ENCODE results near the gene UFM1.

UFM1 gene

GRCh38 chr13:38316129-38316528 lies 33.5 kb upstream of the UFM1 start:
- Mint-ChIP-seq H3K4me1 (no peaks in the 10 kb centered on the region), H3K36me3 (ENCODE audit: low read depth) (no peaks in the 10 kb centered on the region), H3K27ac (no peak overlapping the region), H3K27me3 (ENCODE audit: low read depth, poor library complexity) (peaks cover 3% of the 10 kb centered on the region), H3K9me3 (no peaks in the 10 kb centered on the region), H3K4me3 (no peak overlapping the region)
- DNase-seq, result no peak
- TF ChIP-seq, protein P1, sequence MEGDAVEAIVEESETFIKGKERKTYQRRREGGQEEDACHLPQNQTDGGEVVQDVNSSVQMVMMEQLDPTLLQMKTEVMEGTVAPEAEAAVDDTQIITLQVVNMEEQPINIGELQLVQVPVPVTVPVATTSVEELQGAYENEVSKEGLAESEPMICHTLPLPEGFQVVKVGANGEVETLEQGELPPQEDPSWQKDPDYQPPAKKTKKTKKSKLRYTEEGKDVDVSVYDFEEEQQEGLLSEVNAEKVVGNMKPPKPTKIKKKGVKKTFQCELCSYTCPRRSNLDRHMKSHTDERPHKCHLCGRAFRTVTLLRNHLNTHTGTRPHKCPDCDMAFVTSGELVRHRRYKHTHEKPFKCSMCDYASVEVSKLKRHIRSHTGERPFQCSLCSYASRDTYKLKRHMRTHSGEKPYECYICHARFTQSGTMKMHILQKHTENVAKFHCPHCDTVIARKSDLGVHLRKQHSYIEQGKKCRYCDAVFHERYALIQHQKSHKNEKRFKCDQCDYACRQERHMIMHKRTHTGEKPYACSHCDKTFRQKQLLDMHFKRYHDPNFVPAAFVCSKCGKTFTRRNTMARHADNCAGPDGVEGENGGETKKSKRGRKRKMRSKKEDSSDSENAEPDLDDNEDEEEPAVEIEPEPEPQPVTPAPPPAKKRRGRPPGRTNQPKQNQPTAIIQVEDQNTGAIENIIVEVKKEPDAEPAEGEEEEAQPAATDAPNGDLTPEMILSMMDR (IDR thresholded peaks at IDR 0.05), result no peak

- Mint-ChIP-seq H3K4me1 (no peaks in the 10 kb centered on the region), H3K27ac (no peak overlapping the region), H3K27me3 (ENCODE audit: low read depth, poor library complexity) (no peaks in the 10 kb centered on the region), H3K36me3 (ENCODE audit: low read depth) (no peaks in the 10 kb centered on the region), H3K9me3 (peaks cover 15% of the 10 kb centered on the region), H3K4me3 (no peak overlapping the region)
- TF ChIP-seq, protein P1 (IDR thresholded peaks at IDR 0.05), result no peak
- DNase-seq, result no peak
Observed at GRCh38 chr13:38321654-38322053, 28.0 kb upstream of the UFM1 start.

- Mint-ChIP-seq H3K4me3 (no peak overlapping the region), H3K27ac (no peak overlapping the region), H3K36me3 (ENCODE audit: low read depth) (no peaks in the 10 kb centered on the region), H3K4me1 (peaks cover 5% of the 10 kb centered on the region), H3K9me3 (peaks cover 15% of the 10 kb centered on the region), H3K27me3 (ENCODE audit: low read depth, poor library complexity) (no peaks in the 10 kb centered on the region)
- TF ChIP-seq, protein P1 (IDR thresholded peaks at IDR 0.05), result no peak
- no peak for DNase-seq
Observed at GRCh38 chr13:38325426-38325825, 24.2 kb upstream of the UFM1 start.

DNA sequence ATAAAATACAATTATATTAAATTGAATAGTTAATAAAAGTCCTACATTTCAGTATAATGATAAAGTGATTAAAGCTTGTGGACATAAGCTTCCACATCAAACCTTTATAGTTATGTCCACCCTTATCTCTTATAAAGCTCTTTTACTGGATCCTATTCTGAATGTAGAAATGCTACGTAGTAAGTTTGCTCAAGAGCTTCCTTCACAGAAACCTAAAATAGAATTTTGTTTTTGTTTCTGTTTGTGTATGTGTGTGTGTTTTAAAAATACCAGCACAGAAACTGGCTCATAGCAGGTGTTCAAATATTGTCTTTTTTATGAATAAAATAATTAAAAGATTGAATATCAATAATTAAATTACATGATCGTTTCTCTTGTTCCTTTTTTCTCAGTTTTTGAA lies 21.0 kb upstream of the UFM1 start:
- H3K4me3 Mint-ChIP-seq, result no peak overlapping the region
- no peaks in the 10 kb centered on the region for H3K36me3 Mint-ChIP-seq (ENCODE audit: low read depth)
- H3K27me3 Mint-ChIP-seq (ENCODE audit: low read depth, poor library complexity), result no peaks in the 10 kb centered on the region
- no peak overlapping the region for H3K27ac Mint-ChIP-seq
- H3K4me1 Mint-ChIP-seq, result peaks cover 5% of the 10 kb centered on the region
- TF ChIP-seq, protein P1 (IDR thresholded peaks at IDR 0.05), result no peak
- DNase-seq, result no peak
- H3K9me3 Mint-ChIP-seq, result peaks cover 15% of the 10 kb centered on the region

DNA sequence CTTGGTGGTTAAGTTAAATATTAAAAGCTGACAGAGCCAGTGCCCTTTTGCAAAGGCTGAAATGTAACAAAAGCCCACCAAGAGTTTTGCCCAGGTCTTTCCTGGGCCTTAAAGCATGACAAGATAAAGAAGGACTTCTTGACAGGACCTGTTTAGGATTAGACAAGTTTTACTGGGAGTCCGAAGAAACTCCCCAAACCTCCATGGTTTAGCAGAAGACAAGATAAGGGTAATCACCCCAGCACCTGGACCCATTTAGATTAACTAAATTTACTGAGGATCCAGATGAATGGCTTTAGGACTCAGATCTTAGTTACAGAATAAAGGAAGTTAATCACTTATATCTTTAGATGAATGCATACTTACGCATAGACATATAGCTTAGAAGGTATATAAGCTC lies 14.8 kb upstream of the UFM1 start:
- no peak overlapping the region for H3K27ac Mint-ChIP-seq
- DNase-seq, result no peak
- no peaks in the 10 kb centered on the region for H3K36me3 Mint-ChIP-seq (ENCODE audit: low read depth)
- no peaks in the 10 kb centered on the region for H3K4me1 Mint-ChIP-seq
- peaks cover 2% of the 10 kb centered on the region for H3K27me3 Mint-ChIP-seq (ENCODE audit: low read depth, poor library complexity)
- H3K4me3 Mint-ChIP-seq, result no peak overlapping the region
- no peaks in the 10 kb centered on the region for H3K9me3 Mint-ChIP-seq
- TF ChIP-seq, protein P1 (IDR thresholded peaks at IDR 0.05), result no peak

DNA sequence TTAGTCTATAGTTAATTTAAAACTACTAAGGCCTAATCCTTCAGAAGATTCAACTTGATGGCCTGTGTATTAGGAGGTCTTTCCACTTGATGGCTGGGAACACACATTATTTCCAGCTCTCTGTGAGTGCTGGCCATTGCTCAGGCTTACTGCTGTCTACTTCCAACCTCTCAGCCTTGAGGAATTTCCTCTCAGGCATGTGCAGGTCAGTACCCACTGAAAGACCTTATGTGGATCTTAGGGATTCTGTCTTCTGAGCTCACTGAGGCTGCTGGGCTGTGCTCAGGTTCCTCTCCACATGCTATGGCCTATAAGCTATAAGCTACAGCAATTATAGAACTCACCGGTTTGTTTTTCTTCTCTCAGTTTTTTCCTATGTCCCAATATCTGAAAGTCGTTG lies 11.6 kb upstream of the UFM1 start:
- no peak for DNase-seq
- TF ChIP-seq, protein P1 (IDR thresholded peaks at IDR 0.05), result no peak
- H3K27ac Mint-ChIP-seq, result no peak overlapping the region
- no peaks in the 10 kb centered on the region for H3K9me3 Mint-ChIP-seq
- peaks cover 2% of the 10 kb centered on the region for H3K27me3 Mint-ChIP-seq (ENCODE audit: low read depth, poor library complexity)
- no peaks in the 10 kb centered on the region for H3K36me3 Mint-ChIP-seq (ENCODE audit: low read depth)
- no peak overlapping the region for H3K4me3 Mint-ChIP-seq
- no peaks in the 10 kb centered on the region for H3K4me1 Mint-ChIP-seq

All from nephron progenitor cell (in vitro differentiated cells).